ENCODE measurements around the gene CASQ2.

CASQ2 gene

GRCh38 chr1:115768549-115768948 is at the start of gene CASQ2:
Gene CASQ2 (minus strand): TSS chr1:115768714. CDS start chr1:115768541, 173 bp downstream.
- H3K4me3 Mint-ChIP-seq: no peak within 1 kb of the TSS
- no peak within 1 kb of the TSS for H3K27ac Mint-ChIP-seq
- no peaks in the 10 kb centered on the region for H3K9me3 Mint-ChIP-seq
- H3K36me3 Mint-ChIP-seq (ENCODE audit: low read depth): no peaks in the 10 kb centered on the region
- H3K4me1 Mint-ChIP-seq (ENCODE audit: low read depth): no peaks in the 10 kb centered on the region
- H3K27me3 Mint-ChIP-seq (ENCODE audit: low read depth): peaks cover 3% of the 10 kb centered on the region

- Mint-ChIP-seq H3K9me3 (no peaks in the 10 kb centered on the region), H3K27me3 (ENCODE audit: low read depth) (peaks cover 12% of the 10 kb centered on the region), H3K27ac (no peak overlapping the region), H3K36me3 (ENCODE audit: low read depth) (no peaks in the 10 kb centered on the region), H3K4me3 (no peak overlapping the region), H3K4me1 (ENCODE audit: low read depth) (no peaks in the 10 kb centered on the region)
These were observed 47.2 kb upstream of the CASQ2 start for GRCh38 chr1:115815694-115816093.

- no peaks in the 10 kb centered on the region for H3K9me3 Mint-ChIP-seq
- no peaks in the 10 kb centered on the region for H3K4me1 Mint-ChIP-seq (ENCODE audit: low read depth)
- H3K4me3 Mint-ChIP-seq: no peak overlapping the region
- H3K27ac Mint-ChIP-seq: no peak overlapping the region
- peaks cover 12% of the 10 kb centered on the region for H3K27me3 Mint-ChIP-seq (ENCODE audit: low read depth)
- H3K36me3 Mint-ChIP-seq (ENCODE audit: low read depth): no peaks in the 10 kb centered on the region
These were observed 46.3 kb upstream of the CASQ2 start for GRCh38 chr1:115814685-115815398.

GRCh38 chr1:115813727-115814126 is 45.2 kb upstream of the CASQ2 start:
- H3K36me3 Mint-ChIP-seq (ENCODE audit: low read depth): no peaks in the 10 kb centered on the region
- H3K27ac Mint-ChIP-seq: no peak overlapping the region
- no peaks in the 10 kb centered on the region for H3K4me1 Mint-ChIP-seq (ENCODE audit: low read depth)
- no peak overlapping the region for H3K4me3 Mint-ChIP-seq
- H3K9me3 Mint-ChIP-seq: no peaks in the 10 kb centered on the region
- peaks cover 8% of the 10 kb centered on the region for H3K27me3 Mint-ChIP-seq (ENCODE audit: low read depth)

GRCh38 chr1:115811140-115811828 is 42.8 kb upstream of the CASQ2 start:
- Mint-ChIP-seq H3K27me3 (ENCODE audit: low read depth) (peaks cover 11% of the 10 kb centered on the region), H3K27ac (no peak overlapping the region), H3K9me3 (no peaks in the 10 kb centered on the region), H3K36me3 (ENCODE audit: low read depth) (no peaks in the 10 kb centered on the region), H3K4me3 (no peak overlapping the region), H3K4me1 (ENCODE audit: low read depth) (no peaks in the 10 kb centered on the region)

- no peaks in the 10 kb centered on the region for H3K9me3 Mint-ChIP-seq
- peaks cover 11% of the 10 kb centered on the region for H3K27me3 Mint-ChIP-seq (ENCODE audit: low read depth)
- no peaks in the 10 kb centered on the region for H3K36me3 Mint-ChIP-seq (ENCODE audit: low read depth)
- H3K27ac Mint-ChIP-seq: no peak overlapping the region
- no peaks in the 10 kb centered on the region for H3K4me1 Mint-ChIP-seq (ENCODE audit: low read depth)
- H3K4me3 Mint-ChIP-seq: no peak overlapping the region
These were observed 42.1 kb upstream of the CASQ2 start for GRCh38 chr1:115810609-115811008.

- Mint-ChIP-seq H3K27ac (no peak overlapping the region), H3K4me3 (no peak overlapping the region), H3K9me3 (no peaks in the 10 kb centered on the region), H3K27me3 (ENCODE audit: low read depth) (peaks cover 8% of the 10 kb centered on the region), H3K4me1 (ENCODE audit: low read depth) (no peaks in the 10 kb centered on the region), H3K36me3 (ENCODE audit: low read depth) (no peaks in the 10 kb centered on the region)
These were observed 41.3 kb upstream of the CASQ2 start for GRCh38 chr1:115809847-115810246.

GRCh38 chr1:115809076-115809475 is 40.6 kb upstream of the CASQ2 start:
- no peak overlapping the region for H3K4me3 Mint-ChIP-seq
- peaks cover 6% of the 10 kb centered on the region for H3K27me3 Mint-ChIP-seq (ENCODE audit: low read depth)
- no peaks in the 10 kb centered on the region for H3K4me1 Mint-ChIP-seq (ENCODE audit: low read depth)
- H3K27ac Mint-ChIP-seq: no peak overlapping the region
- no peaks in the 10 kb centered on the region for H3K9me3 Mint-ChIP-seq
- no peaks in the 10 kb centered on the region for H3K36me3 Mint-ChIP-seq (ENCODE audit: low read depth)

GRCh38 chr1:115807723-115808122 is 39.2 kb upstream of the CASQ2 start:
- H3K4me1 Mint-ChIP-seq (ENCODE audit: low read depth): no peaks in the 10 kb centered on the region
- H3K9me3 Mint-ChIP-seq: no peaks in the 10 kb centered on the region
- H3K36me3 Mint-ChIP-seq (ENCODE audit: low read depth): no peaks in the 10 kb centered on the region
- no peak overlapping the region for H3K4me3 Mint-ChIP-seq
- H3K27me3 Mint-ChIP-seq (ENCODE audit: low read depth): peaks cover 3% of the 10 kb centered on the region
- no peak overlapping the region for H3K27ac Mint-ChIP-seq

GRCh38 chr1:115805597-115805996 is 37.1 kb upstream of the CASQ2 start:
- Mint-ChIP-seq H3K4me1 (ENCODE audit: low read depth) (no peaks in the 10 kb centered on the region), H3K9me3 (no peaks in the 10 kb centered on the region), H3K4me3 (no peak overlapping the region), H3K27me3 (ENCODE audit: low read depth) (peaks cover 3% of the 10 kb centered on the region), H3K36me3 (ENCODE audit: low read depth) (no peaks in the 10 kb centered on the region), H3K27ac (no peak overlapping the region)

- no peaks in the 10 kb centered on the region for H3K4me1 Mint-ChIP-seq (ENCODE audit: low read depth)
- H3K27me3 Mint-ChIP-seq (ENCODE audit: low read depth): peaks cover 6% of the 10 kb centered on the region
- H3K4me3 Mint-ChIP-seq: no peak overlapping the region
- H3K36me3 Mint-ChIP-seq (ENCODE audit: low read depth): no peaks in the 10 kb centered on the region
- H3K9me3 Mint-ChIP-seq: no peaks in the 10 kb centered on the region
- no peak overlapping the region for H3K27ac Mint-ChIP-seq
These were observed 33.9 kb upstream of the CASQ2 start for GRCh38 chr1:115802416-115802815.

GRCh38 chr1:115797486-115797885 is 29.0 kb upstream of the CASQ2 start:
- no peaks in the 10 kb centered on the region for H3K9me3 Mint-ChIP-seq
- no peaks in the 10 kb centered on the region for H3K36me3 Mint-ChIP-seq (ENCODE audit: low read depth)
- H3K27me3 Mint-ChIP-seq (ENCODE audit: low read depth): peaks cover 16% of the 10 kb centered on the region
- no peak overlapping the region for H3K4me3 Mint-ChIP-seq
- no peak overlapping the region for H3K27ac Mint-ChIP-seq
- H3K4me1 Mint-ChIP-seq (ENCODE audit: low read depth): no peaks in the 10 kb centered on the region

- Mint-ChIP-seq H3K36me3 (ENCODE audit: low read depth) (no peaks in the 10 kb centered on the region), H3K27me3 (ENCODE audit: low read depth) (peaks cover 18% of the 10 kb centered on the region), H3K9me3 (no peaks in the 10 kb centered on the region), H3K27ac (no peak overlapping the region), H3K4me1 (ENCODE audit: low read depth) (no peaks in the 10 kb centered on the region), H3K4me3 (no peak overlapping the region)
These were observed 28.4 kb upstream of the CASQ2 start for GRCh38 chr1:115796897-115797296.

GRCh38 chr1:115796036-115796435 is 27.5 kb upstream of the CASQ2 start:
- Mint-ChIP-seq H3K4me1 (ENCODE audit: low read depth) (no peaks in the 10 kb centered on the region), H3K4me3 (no peak overlapping the region), H3K9me3 (no peaks in the 10 kb centered on the region), H3K27me3 (ENCODE audit: low read depth) (peaks cover 18% of the 10 kb centered on the region), H3K27ac (no peak overlapping the region), H3K36me3 (ENCODE audit: low read depth) (no peaks in the 10 kb centered on the region)

- Mint-ChIP-seq H3K27me3 (ENCODE audit: low read depth) (peaks cover 20% of the 10 kb centered on the region), H3K36me3 (ENCODE audit: low read depth) (no peaks in the 10 kb centered on the region), H3K4me3 (no peak overlapping the region), H3K9me3 (no peaks in the 10 kb centered on the region), H3K27ac (no peak overlapping the region), H3K4me1 (ENCODE audit: low read depth) (no peaks in the 10 kb centered on the region)
These were observed 26.6 kb upstream of the CASQ2 start for GRCh38 chr1:115794976-115795639.
